GM12878 (cell line): ENCODE data around the gene SF3B5. TPM values are rescaled to one million over a fixed set of nuclear protein-coding genes. Genes with fewer than 3 reads are reported as not detected.

Source experiments
- ATAC-seq: fragments of 200-7000 bp; cut with Tn5 transposase; 3 replicates; pipeline ENCODE4 v1.9.1; 2020; ENCODE audit warnings: mild to moderate bottlenecking, moderate library complexity
- BruUV-seq: library from RNA; stranded (reverse); fragments of 400-500 nt; replicated peaks from 2 replicates; lab custom pipeline; 2021; lab: Mats Ljungman, UMichigan
- CTCF ChIA-PET: fragments of 300-600 bp; sonication (Branson Sonifier 250); formaldehyde crosslinking; extraction: SDS; loops from one replicate; lab custom pipeline; 2021; ENCODE audit warnings: inconsistent platforms; lab: Yijun Ruan, JAX
- POLR2A ChIA-PET: fragments of 350-600 bp; formaldehyde crosslinking; extraction: SDS; loops from one replicate; lab custom pipeline; 2021; ENCODE audit warnings: inconsistent platforms; lab: Charles Lee
- RAD21 ChIA-PET: fragments of 300-600 bp; sonication (Branson Sonifier 250); formaldehyde crosslinking; loops from one replicate; lab custom pipeline; 2023; ENCODE audit warnings: antibody characterized with exemption; ENCODE audit not compliant: unreplicated experiment; lab: Charles Lee
- SMC1A ChIA-PET: fragments of 300-600 bp; sonication (Branson Sonifier 250); formaldehyde crosslinking; loops from one replicate; lab custom pipeline; 2023; ENCODE audit not compliant: unreplicated experiment, uncharacterized antibody; lab: Charles Lee
- DNase-seq: peaks from one replicate; pipeline ENCODE4 v3.0.0-alpha.2; 2011; ENCODE audit warnings: low read depth, low spot score
- FAIRE-seq: peaks from 3 replicates; lab custom pipeline; 2011; peaks lifted over from hg19 to GRCh38; lab: Jason Lieb, UNC
- H2AFZ ChIP-seq: 2 replicates; pipeline ENCODE4 v1.6.0; 2011; ENCODE audit warnings: low read depth, low read length, control low read depth; ENCODE audit not compliant: control insufficient read depth
- H3K27ac ChIP-seq: 2 replicates; pipeline ENCODE4 v1.5.1; 2011; ENCODE audit warnings: control low read depth; ENCODE audit not compliant: control insufficient read depth, insufficient read depth
- H3K27me3 ChIP-seq, 2 experiments: replicated peaks in 1 of 2; 2 replicates each; pipeline versions ENCODE4 v1.6.0 to v1.6.1; 2011; ENCODE audit warnings: low read length in 1 of 2; ENCODE audit not compliant: control insufficient read depth in 2 of 2, insufficient read depth in 2 of 2
- H3K36me3 ChIP-seq, 2 experiments: 2 replicates each; pipeline ENCODE4 v1.5.1; 2011; ENCODE audit warnings: low read length in 1 of 2; ENCODE audit not compliant: control insufficient read depth in 2 of 2, insufficient read depth in 2 of 2
- H3K4me1 ChIP-seq: 2 replicates; pipeline ENCODE4 v1.6.1; 2011; ENCODE audit warnings: mild to moderate bottlenecking, low read length, moderate library complexity, mixed read lengths; ENCODE audit not compliant: control insufficient read depth, insufficient read depth
- H3K4me2 ChIP-seq: 2 replicates; pipeline ENCODE4 v1.6.0; 2011; ENCODE audit warnings: control low read depth; ENCODE audit not compliant: control insufficient read depth, insufficient read depth
- H3K4me3 ChIP-seq: fragments of 200-600 bp; sonication (generic); 2 replicates; pipeline ENCODE4 v1.5.1; 2016
- H3K79me2 ChIP-seq: 2 replicates; pipeline ENCODE4 v1.6.0; 2011; ENCODE audit warnings: low read length; ENCODE audit not compliant: control insufficient read depth, insufficient read depth
- H3K9ac ChIP-seq: 2 replicates; pipeline ENCODE4 v1.8.0; 2011; ENCODE audit warnings: low read length, control low read depth, mixed read lengths; ENCODE audit not compliant: control insufficient read depth, insufficient read depth
- H3K9me3 ChIP-seq: replicated peaks from 3 replicates; pipeline ENCODE4 v1.5.1; 2011; ENCODE audit warnings: mild to moderate bottlenecking, low read length; ENCODE audit not compliant: control insufficient read depth, insufficient read depth
- H4K20me1 ChIP-seq: 2 replicates; pipeline ENCODE4 v1.6.0; 2011; ENCODE audit not compliant: control insufficient read depth, insufficient read depth
- CHD4 ChIP-seq: fragments of 200-600 bp; sonication (generic); IDR thresholded peaks from 2 replicates; pipeline ENCODE4 v1.6.1; 2016; ENCODE audit warnings: mild to moderate bottlenecking
- MYC ChIP-seq: IDR thresholded peaks from 2 replicates; pipeline ENCODE4 v1.6.1; 2011; ENCODE audit warnings: mild to moderate bottlenecking, low read length, moderate library complexity, inconsistent platforms; ENCODE audit not compliant: insufficient read depth, insufficient replicate concordance, insufficient read length, severe bottlenecking
- RAD21 ChIP-seq: IDR thresholded peaks from 2 replicates; pipeline ENCODE4 v1.6.1; 2011; ENCODE audit warnings: mild to moderate bottlenecking, low read depth, low read length, moderate library complexity; ENCODE audit not compliant: insufficient read depth
- SMC3 ChIP-seq: IDR thresholded peaks from 2 replicates; pipeline ENCODE4 v1.6.1; 2011; ENCODE audit warnings: low read length, improper control_type of control experiment, borderline replicate concordance
- WGBS: methylation state at CpG from one replicate; pipeline ENCODE4 v1.1.6; 2016; ENCODE audit warnings: low lambda C conversion rate; ENCODE audit not compliant: insufficient replicate concordance, insufficient coverage; ENCODE audit errors: missing lambda C conversion rate; 5-methylcytosine and 5-hydroxymethylcytosine counted together
- in situ Hi-C: fragments of 300-500 bp; cut with MboI; formaldehyde crosslinking; loops from 9 replicates; pipeline ENCODE4 v1.14.3; 2018; ENCODE audit warnings: mixed read lengths
- intact Hi-C: fragments of 100-400 bp; cut with micrococcal nuclease; formaldehyde crosslinking; loops from one replicate; pipeline ENCODE4 v1.14.2; 2022; ENCODE audit not compliant: unreplicated experiment
- polyA plus RNA-seq, 11 experiments: library from polyadenylated mRNA; depleted of rRNA in 4 of 11; unstranded in 6 of 11; stranded (reverse) in 5 of 11; fragments of >200 nt; fragmentation: Nextera tagmentation in 4 of 11; fragmentation: Illumina TruSeq in 1 of 11; extraction: Ambion mirVana in 4 of 11; extraction: Trizol in 1 of 11; gene quantifications; 1 replicate in 1 of 11; 2 replicates in 10 of 11; pipeline versions ENCODE4 v1.2.1 to v1.2.3, GENCODE V29; 2011 to 2016; ENCODE audit warnings: inconsistent platforms in 2 of 11, missing spikeins in 2 of 11, low read depth in 1 of 11
- total RNA-seq, 4 experiments: library from RNA; depleted of rRNA in 3 of 4; stranded (reverse); fragments of >200 nt in 3 of 4; fragmentation: Illumina TruSeq in 1 of 4; extraction: Trizol in 1 of 4; gene quantifications; 2 replicates each; pipeline versions ENCODE4 v1.2.1 to v1.2.3, GENCODE V29; 2013 to 2021
- TF ChIP-seq, protein P1 (sequence below), 3 experiments: IDR thresholded peaks in 2 of 3; conservative IDR thresholded peaks in 1 of 3; 2 replicates each; pipeline ENCODE4 v1.5.1; 2011; ENCODE audit warnings: low read depth in 3 of 3, low read length in 3 of 3, mild to moderate bottlenecking in 3 of 3, control low read depth in 2 of 3, moderate library complexity in 2 of 3, inconsistent platforms in 1 of 3, mixed read lengths in 1 of 3; ENCODE audit not compliant: control insufficient read depth in 2 of 3, insufficient read depth in 1 of 3; ENCODE audit errors: extremely low read depth in 1 of 3
- TF ChIP-seq, protein P2 (sequence below): fragments of 450-650 bp; IDR thresholded peaks from 2 replicates; pipeline ENCODE4 v1.6.1; 2017; ENCODE audit warnings: mild to moderate bottlenecking, low read depth, inconsistent platforms; ENCODE audit not compliant: poor library complexity, severe bottlenecking

SF3B5 gene
- total and polyA plus RNA-seq, 10 of the 15 experiments (the other 5 are each of a cell fraction or from before 2014, with no cell fraction given), result 220 to 864 (median 341) TPM

DNA sequence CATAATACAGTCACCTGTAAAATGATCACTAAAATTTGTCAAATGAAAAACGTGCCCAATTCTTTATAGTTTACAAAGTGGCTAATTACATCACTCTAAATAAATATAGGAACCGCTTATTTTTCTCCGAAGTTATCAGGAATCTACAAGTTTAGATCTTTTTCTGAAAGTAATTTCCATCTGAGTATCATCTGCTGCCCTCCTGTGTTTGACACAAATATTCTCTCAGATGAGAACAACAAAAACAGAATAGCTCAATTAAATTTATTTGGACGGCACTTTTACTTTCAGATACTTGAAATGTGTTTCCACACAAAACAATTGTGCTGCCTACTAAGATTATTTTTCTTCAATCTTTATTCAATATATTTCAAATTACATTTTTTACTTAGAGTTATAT lies 5.0 kb downstream of the SF3B5 start:
- POLR2A ChIA-PET, result no interaction called here
- Histone ChIP-seq H3K9ac (no peak overlapping the region), H3K4me1 (peaks cover 12% of the 10 kb centered on the region), H3K27me3 (no peaks in the 10 kb centered on the region), H3K4me3 (no peak overlapping the region), H3K4me2 (no peak overlapping the region), H2AFZ (no peak overlapping the region), H3K9me3 (no peaks in the 10 kb centered on the region), H3K79me2 (peaks cover 30% of the 10 kb centered on the region)
- intact Hi-C loops (loop anchor here (1.0 kb wide), 2 partner anchors 148 to 515 kb away; no protein-coding TSS in a partner anchor), in situ Hi-C loops (loop anchor here (5.0 kb wide), 2 partner anchors 148 to 518 kb away; no protein-coding TSS in a partner anchor)
- SMC1A ChIA-PET, result interaction anchor here (1.0 to 4.4 kb wide), 10 partner anchors 12 to 577 kb away, joined by 3 to 112 read pairs (median 4); no protein-coding TSS in a partner anchor
- 85% methylated on average over 4 of the region's 4 CpGs for WGBS
- no TSS peak for BruUV-seq
- RAD21 ChIA-PET, result interaction anchor here (1.0 to 4.4 kb wide), 6 partner anchors 10 to 515 kb away, joined by 3 to 119 read pairs (median 7); no protein-coding TSS in a partner anchor
- DNase-seq, result no peak
- TF ChIP-seq RAD21, result peak; percentile 61
- TF ChIP-seq CHD4, result no peak
- TF ChIP-seq, protein P1, sequence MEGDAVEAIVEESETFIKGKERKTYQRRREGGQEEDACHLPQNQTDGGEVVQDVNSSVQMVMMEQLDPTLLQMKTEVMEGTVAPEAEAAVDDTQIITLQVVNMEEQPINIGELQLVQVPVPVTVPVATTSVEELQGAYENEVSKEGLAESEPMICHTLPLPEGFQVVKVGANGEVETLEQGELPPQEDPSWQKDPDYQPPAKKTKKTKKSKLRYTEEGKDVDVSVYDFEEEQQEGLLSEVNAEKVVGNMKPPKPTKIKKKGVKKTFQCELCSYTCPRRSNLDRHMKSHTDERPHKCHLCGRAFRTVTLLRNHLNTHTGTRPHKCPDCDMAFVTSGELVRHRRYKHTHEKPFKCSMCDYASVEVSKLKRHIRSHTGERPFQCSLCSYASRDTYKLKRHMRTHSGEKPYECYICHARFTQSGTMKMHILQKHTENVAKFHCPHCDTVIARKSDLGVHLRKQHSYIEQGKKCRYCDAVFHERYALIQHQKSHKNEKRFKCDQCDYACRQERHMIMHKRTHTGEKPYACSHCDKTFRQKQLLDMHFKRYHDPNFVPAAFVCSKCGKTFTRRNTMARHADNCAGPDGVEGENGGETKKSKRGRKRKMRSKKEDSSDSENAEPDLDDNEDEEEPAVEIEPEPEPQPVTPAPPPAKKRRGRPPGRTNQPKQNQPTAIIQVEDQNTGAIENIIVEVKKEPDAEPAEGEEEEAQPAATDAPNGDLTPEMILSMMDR (IDR thresholded peaks at IDR 0.05 in 2 of 3, conservative IDR thresholded peaks at IDR 0.05 in 1 of 3; ENCODE audit: control insufficient read depth in 2 of 3, extremely low read depth in 1 of 3, insufficient read depth in 1 of 3, low read depth in 3 of 3, low read length in 3 of 3), result peak in 2 of 3 experiments; percentile 15 to 46; a peak in 1 of 6 replicates
- TF ChIP-seq SMC3, result peak; percentile 30; the same call in 1 of the 2 replicates
- TF ChIP-seq, protein P2, sequence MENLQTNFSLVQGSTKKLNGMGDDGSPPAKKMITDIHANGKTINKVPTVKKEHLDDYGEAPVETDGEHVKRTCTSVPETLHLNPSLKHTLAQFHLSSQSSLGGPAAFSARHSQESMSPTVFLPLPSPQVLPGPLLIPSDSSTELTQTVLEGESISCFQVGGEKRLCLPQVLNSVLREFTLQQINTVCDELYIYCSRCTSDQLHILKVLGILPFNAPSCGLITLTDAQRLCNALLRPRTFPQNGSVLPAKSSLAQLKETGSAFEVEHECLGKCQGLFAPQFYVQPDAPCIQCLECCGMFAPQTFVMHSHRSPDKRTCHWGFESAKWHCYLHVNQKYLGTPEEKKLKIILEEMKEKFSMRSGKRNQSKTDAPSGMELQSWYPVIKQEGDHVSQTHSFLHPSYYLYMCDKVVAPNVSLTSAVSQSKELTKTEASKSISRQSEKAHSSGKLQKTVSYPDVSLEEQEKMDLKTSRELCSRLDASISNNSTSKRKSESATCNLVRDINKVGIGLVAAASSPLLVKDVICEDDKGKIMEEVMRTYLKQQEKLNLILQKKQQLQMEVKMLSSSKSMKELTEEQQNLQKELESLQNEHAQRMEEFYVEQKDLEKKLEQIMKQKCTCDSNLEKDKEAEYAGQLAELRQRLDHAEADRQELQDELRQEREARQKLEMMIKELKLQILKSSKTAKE, result peak; percentile 32
- TF ChIP-seq MYC, result no peak
- TF ChIP-seq, all 136 proteins: peak for 4
- Histone ChIP-seq H4K20me1 (no peaks in the 10 kb centered on the region), H3K27ac (no peak overlapping the region), H3K36me3 (no peaks in the 10 kb centered on the region)
- ATAC-seq (no peak), FAIRE-seq (no peak)
- CTCF ChIA-PET, result interaction anchor here (1.0 to 10.8 kb wide), 12 partner anchors 10 to 577 kb away, joined by 3 to 244 read pairs (median 4); no protein-coding TSS in a partner anchor
